ENCODE results near the gene ARHGAP6. TPM values are rescaled to one million over a fixed set of nuclear protein-coding genes. Genes with fewer than 3 reads are reported as not detected.

ARHGAP6 gene
- total and polyA plus RNA-seq, 2 experiments from 2014 or later, result 0.26 to 0.59 TPM

DNA sequence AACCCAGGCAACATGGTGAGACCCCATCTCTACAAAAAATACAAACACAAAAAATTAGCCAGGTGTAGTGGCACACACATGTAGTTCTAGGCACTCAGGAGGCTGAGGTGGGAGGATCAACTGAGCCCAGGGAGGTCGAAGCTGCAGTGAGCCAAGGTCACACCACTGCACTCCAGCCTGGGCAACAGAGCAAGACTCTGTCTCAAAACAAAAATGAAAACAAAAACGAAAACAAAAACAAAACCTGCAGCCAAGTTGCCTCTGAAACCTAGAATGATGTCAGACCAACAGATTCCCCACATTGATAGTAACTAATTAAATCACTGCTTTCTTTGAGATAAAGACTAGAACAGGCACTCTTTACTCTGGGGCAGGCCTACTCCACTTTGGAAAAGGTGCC lies 268.0 kb downstream of the ARHGAP6 start (continued):
- TF ChIP-seq, protein P1, sequence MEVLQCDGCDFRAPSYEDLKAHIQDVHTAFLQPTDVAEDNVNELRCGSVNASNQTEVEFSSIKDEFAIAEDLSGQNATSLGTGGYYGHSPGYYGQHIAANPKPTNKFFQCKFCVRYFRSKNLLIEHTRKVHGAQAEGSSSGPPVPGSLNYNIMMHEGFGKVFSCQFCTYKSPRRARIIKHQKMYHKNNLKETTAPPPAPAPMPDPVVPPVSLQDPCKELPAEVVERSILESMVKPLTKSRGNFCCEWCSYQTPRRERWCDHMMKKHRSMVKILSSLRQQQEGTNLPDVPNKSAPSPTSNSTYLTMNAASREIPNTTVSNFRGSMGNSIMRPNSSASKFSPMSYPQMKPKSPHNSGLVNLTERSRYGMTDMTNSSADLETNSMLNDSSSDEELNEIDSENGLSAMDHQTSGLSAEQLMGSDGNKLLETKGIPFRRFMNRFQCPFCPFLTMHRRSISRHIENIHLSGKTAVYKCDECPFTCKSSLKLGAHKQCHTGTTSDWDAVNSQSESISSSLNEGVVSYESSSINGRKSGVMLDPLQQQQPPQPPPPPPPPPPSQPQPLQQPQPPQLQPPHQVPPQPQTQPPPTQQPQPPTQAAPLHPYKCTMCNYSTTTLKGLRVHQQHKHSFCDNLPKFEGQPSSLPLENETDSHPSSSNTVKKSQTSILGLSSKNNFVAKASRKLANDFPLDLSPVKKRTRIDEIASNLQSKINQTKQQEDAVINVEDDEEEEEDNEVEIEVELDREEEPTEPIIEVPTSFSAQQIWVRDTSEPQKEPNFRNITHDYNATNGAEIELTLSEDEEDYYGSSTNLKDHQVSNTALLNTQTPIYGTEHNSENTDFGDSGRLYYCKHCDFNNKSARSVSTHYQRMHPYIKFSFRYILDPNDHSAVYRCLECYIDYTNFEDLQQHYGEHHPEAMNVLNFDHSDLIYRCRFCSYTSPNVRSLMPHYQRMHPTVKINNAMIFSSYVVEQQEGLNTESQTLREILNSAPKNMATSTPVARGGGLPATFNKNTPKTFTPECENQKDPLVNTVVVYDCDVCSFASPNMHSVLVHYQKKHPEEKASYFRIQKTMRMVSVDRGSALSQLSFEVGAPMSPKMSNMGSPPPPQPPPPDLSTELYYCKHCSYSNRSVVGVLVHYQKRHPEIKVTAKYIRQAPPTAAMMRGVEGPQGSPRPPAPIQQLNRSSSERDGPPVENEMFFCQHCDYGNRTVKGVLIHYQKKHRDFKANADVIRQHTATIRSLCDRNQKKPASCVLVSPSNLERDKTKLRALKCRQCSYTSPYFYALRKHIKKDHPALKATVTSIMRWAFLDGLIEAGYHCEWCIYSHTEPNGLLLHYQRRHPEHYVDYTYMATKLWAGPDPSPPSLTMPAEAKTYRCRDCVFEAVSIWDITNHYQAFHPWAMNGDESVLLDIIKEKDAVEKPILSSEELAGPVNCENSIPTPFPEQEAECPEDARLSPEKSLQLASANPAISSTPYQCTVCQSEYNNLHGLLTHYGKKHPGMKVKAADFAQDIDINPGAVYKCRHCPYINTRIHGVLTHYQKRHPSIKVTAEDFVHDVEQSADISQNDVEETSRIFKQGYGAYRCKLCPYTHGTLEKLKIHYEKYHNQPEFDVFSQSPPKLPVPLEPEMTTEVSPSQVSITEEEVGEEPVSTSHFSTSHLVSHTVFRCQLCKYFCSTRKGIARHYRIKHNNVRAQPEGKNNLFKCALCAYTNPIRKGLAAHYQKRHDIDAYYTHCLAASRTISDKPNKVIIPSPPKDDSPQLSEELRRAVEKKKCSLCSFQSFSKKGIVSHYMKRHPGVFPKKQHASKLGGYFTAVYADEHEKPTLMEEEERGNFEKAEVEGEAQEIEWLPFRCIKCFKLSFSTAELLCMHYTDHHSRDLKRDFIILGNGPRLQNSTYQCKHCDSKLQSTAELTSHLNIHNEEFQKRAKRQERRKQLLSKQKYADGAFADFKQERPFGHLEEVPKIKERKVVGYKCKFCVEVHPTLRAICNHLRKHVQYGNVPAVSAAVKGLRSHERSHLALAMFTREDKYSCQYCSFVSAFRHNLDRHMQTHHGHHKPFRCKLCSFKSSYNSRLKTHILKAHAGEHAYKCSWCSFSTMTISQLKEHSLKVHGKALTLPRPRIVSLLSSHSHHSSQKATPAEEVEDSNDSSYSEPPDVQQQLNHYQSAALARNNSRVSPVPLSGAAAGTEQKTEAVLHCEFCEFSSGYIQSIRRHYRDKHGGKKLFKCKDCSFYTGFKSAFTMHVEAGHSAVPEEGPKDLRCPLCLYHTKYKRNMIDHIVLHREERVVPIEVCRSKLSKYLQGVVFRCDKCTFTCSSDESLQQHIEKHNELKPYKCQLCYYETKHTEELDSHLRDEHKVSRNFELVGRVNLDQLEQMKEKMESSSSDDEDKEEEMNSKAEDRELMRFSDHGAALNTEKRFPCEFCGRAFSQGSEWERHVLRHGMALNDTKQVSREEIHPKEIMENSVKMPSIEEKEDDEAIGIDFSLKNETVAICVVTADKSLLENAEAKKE (CRISPR knock-in tag; IDR thresholded peaks at IDR 0.05), result no peak
- TF ChIP-seq JUNB (IDR thresholded peaks at IDR 0.05; ENCODE audit: unreplicated experiment) (no peak), ZNF114 (CRISPR knock-in tag; IDR thresholded peaks at IDR 0.05) (no peak)

DNA sequence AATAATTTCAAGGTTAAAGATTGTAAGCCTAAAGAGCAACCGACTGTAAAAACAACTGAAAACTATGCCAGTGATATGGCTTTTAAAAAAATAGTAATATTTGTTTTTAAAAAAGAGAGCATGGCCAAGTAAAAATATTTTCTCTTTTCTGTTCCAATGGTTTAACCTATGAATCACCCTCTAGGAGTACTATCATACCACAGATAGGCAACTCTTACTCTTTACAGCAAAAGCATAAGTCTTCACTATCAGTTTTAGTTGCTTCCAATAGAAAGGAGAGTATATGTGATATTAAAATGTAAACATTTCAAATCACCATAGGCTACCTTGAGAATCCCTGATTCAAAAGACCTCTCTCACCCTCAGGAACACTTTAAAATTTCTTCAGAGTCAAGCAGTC lies 269.9 kb downstream of the ARHGAP6 start:
- no peak for DNase-seq (ENCODE audit: low spot score)
- Histone ChIP-seq H3K4me1 (ENCODE audit: insufficient read depth) (no peaks in the 10 kb centered on the region), H2AFZ (no peak overlapping the region), H3K4me2 (no peak overlapping the region), H3K27ac (ENCODE audit: low read depth) (no peak overlapping the region), H3F3A (replicated peaks; ENCODE audit: low read depth) (no peaks in the 10 kb centered on the region), H3K36me3 (ENCODE audit: insufficient read depth) (no peaks in the 10 kb centered on the region), H3K9me2 (ENCODE audit: insufficient read depth) (no peaks in the 10 kb centered on the region), H3K27me3 (ENCODE audit: insufficient read depth) (no peaks in the 10 kb centered on the region), H4K20me1 (replicated peaks; ENCODE audit: insufficient read depth) (no peaks in the 10 kb centered on the region), H3K79me2 (replicated peaks; ENCODE audit: insufficient read depth) (no peaks in the 10 kb centered on the region), H3K4me3 (no peak overlapping the region)
- no peak overlapping the region for H3K27ac Mint-ChIP-seq
- H3K36me3 Mint-ChIP-seq (ENCODE audit: low read depth), result no peaks in the 10 kb centered on the region
- no peaks in the 10 kb centered on the region for H3K9me3 Mint-ChIP-seq
- ATAC-seq, result no peak
- no peaks in the 10 kb centered on the region for H3K27me3 Mint-ChIP-seq (ENCODE audit: insufficient read depth, low read depth, poor library complexity)
- no peaks in the 10 kb centered on the region for H3K4me1 Mint-ChIP-seq
- H3K4me3 Mint-ChIP-seq, result no peak overlapping the region
- TF ChIP-seq, protein P2, sequence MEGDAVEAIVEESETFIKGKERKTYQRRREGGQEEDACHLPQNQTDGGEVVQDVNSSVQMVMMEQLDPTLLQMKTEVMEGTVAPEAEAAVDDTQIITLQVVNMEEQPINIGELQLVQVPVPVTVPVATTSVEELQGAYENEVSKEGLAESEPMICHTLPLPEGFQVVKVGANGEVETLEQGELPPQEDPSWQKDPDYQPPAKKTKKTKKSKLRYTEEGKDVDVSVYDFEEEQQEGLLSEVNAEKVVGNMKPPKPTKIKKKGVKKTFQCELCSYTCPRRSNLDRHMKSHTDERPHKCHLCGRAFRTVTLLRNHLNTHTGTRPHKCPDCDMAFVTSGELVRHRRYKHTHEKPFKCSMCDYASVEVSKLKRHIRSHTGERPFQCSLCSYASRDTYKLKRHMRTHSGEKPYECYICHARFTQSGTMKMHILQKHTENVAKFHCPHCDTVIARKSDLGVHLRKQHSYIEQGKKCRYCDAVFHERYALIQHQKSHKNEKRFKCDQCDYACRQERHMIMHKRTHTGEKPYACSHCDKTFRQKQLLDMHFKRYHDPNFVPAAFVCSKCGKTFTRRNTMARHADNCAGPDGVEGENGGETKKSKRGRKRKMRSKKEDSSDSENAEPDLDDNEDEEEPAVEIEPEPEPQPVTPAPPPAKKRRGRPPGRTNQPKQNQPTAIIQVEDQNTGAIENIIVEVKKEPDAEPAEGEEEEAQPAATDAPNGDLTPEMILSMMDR (conservative IDR thresholded peaks at IDR 0.05; ENCODE audit: low read depth in 2 of 2), result no peak
- TF ChIP-seq, protein P3, sequence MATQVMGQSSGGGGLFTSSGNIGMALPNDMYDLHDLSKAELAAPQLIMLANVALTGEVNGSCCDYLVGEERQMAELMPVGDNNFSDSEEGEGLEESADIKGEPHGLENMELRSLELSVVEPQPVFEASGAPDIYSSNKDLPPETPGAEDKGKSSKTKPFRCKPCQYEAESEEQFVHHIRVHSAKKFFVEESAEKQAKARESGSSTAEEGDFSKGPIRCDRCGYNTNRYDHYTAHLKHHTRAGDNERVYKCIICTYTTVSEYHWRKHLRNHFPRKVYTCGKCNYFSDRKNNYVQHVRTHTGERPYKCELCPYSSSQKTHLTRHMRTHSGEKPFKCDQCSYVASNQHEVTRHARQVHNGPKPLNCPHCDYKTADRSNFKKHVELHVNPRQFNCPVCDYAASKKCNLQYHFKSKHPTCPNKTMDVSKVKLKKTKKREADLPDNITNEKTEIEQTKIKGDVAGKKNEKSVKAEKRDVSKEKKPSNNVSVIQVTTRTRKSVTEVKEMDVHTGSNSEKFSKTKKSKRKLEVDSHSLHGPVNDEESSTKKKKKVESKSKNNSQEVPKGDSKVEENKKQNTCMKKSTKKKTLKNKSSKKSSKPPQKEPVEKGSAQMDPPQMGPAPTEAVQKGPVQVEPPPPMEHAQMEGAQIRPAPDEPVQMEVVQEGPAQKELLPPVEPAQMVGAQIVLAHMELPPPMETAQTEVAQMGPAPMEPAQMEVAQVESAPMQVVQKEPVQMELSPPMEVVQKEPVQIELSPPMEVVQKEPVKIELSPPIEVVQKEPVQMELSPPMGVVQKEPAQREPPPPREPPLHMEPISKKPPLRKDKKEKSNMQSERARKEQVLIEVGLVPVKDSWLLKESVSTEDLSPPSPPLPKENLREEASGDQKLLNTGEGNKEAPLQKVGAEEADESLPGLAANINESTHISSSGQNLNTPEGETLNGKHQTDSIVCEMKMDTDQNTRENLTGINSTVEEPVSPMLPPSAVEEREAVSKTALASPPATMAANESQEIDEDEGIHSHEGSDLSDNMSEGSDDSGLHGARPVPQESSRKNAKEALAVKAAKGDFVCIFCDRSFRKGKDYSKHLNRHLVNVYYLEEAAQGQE (IDR thresholded peaks at IDR 0.05; ENCODE audit: unreplicated experiment), result no peak
- TF ChIP-seq, protein P4, sequence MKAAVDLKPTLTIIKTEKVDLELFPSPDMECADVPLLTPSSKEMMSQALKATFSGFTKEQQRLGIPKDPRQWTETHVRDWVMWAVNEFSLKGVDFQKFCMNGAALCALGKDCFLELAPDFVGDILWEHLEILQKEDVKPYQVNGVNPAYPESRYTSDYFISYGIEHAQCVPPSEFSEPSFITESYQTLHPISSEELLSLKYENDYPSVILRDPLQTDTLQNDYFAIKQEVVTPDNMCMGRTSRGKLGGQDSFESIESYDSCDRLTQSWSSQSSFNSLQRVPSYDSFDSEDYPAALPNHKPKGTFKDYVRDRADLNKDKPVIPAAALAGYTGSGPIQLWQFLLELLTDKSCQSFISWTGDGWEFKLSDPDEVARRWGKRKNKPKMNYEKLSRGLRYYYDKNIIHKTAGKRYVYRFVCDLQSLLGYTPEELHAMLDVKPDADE (IDR thresholded peaks at IDR 0.05), result no peak
- TF ChIP-seq CREB1 (CRISPR knock-in tag; IDR thresholded peaks at IDR 0.05; ENCODE audit: low read depth) (no peak), POLR2AphosphoS5 (IDR thresholded peaks at IDR 0.05; ENCODE audit: low read depth) (no peak)
